Right ventricle myocardium superior (tissue), 1 donor: ENCODE data around the gene TXNDC17. TPM values are rescaled to one million over a fixed set of nuclear protein-coding genes. Genes with fewer than 3 reads are reported as not detected.

Source experiments
- microRNA-seq: library from miRNA; unstranded; fragments of <30 nt; microRNA quantifications from one replicate; pipeline ENCODE4 v1.2.0, GENCODE V29; 2020
- total RNA-seq: library from RNA; stranded (reverse); fragmentation: NEBNext Ultra II Directional; extraction: Animal tissue kit (Norgen Biotek cat#: 25700); gene quantifications from one replicate; pipeline ENCODE4 v1.2.1, GENCODE V29; 2021
- donor health status: DM: no; HTN: yes; CAD: no; lungs with severe emphysema.

TXNDC17 gene
- total RNA-seq, 1 donor from 2014 or later: 44.5 TPM

Small RNAs within 50 kb of the gene (microRNA-seq; reads per million reads assigned to microRNA genes)
- gene MIR4520-1 (not detected), gene MIR4520-2 (not detected)

Other genes starting within 250 kb of the TXNDC17 start
- not detected for gene AIPL1, start 205.9 kb upstream of the TXNDC17 start, total RNA-seq
- 0.59 TPM for gene PIMREG, start 196.6 kb upstream of the TXNDC17 start, total RNA-seq
- 0.27 TPM for gene PITPNM3, start 84.5 kb upstream of the TXNDC17 start, total RNA-seq
- 3.5 TPM for gene KIAA0753, start 349 bp upstream of the TXNDC17 start, total RNA-seq
- 14.5 TPM for gene MED31, start 10.5 kb downstream of the TXNDC17 start, total RNA-seq
- gene C17orf100, start 10.7 kb downstream of the TXNDC17 start, total RNA-seq: 0.48 TPM
- gene SLC13A5, start 72.3 kb downstream of the TXNDC17 start, total RNA-seq: not detected
- gene XAF1, start 115.0 kb downstream of the TXNDC17 start, total RNA-seq: 16.6 TPM
- gene FBXO39, start 135.2 kb downstream of the TXNDC17 start, total RNA-seq: 0.13 TPM
- not detected for gene TEKT1, start 190.7 kb downstream of the TXNDC17 start, total RNA-seq